Gastrocnemius medialis (tissue), 4 donors: ENCODE data around the gene GPR3. TPM values are rescaled to one million over a fixed set of nuclear protein-coding genes. Genes with fewer than 3 reads are reported as not detected.

Experiments
- ATAC-seq, 2 donors: fragments of 150-250 bp; one replicate each; pipeline ENCODE4 v1.9.1; 2016
- DNase-seq, 2 donors: peaks; one replicate each; pipeline ENCODE4 v3.0.0-alpha.2; 2019
- H3K27ac ChIP-seq, 4 donors: fragments of 200-600 bp; sonication (generic); 1 replicate in 1 of 4; 2 replicates in 3 of 4; pipeline ENCODE4 v1.5.1; 2016 to 2018; ENCODE audit warnings: mild to moderate bottlenecking in 2 of 4, moderate library complexity in 1 of 4
- H3K27me3 ChIP-seq, 3 donors: fragments of 200-600 bp; sonication (generic) in 2 of 3; 1 replicate in 1 of 3; 2 replicates in 2 of 3; pipeline versions ENCODE4 v1.5.1 to v1.6.0; 2016 to 2019; ENCODE audit warnings: mild to moderate bottlenecking in 1 of 3, moderate library complexity in 1 of 3
- H3K36me3 ChIP-seq, 2 donors: fragments of 200-600 bp; sonication (generic) in 1 of 2; one replicate each; pipeline ENCODE4 v1.5.1; 2017 to 2018
- H3K4me1 ChIP-seq, 2 donors: fragments of 200-600 bp; sonication (generic) in 1 of 2; one replicate each; pipeline ENCODE4 v1.5.1; 2016 to 2017; ENCODE audit warnings: mild to moderate bottlenecking in 2 of 2
- H3K4me3 ChIP-seq, 4 donors: fragments of 200-600 bp; sonication (generic) in 3 of 4; 1 replicate in 1 of 4; 2 replicates in 3 of 4; pipeline ENCODE4 v1.5.1; 2016 to 2019; ENCODE audit warnings: mild to moderate bottlenecking in 2 of 4
- H3K9me3 ChIP-seq, 3 donors: fragments of 200-600 bp; sonication (generic) in 2 of 3; 1 replicate in 1 of 3; 2 replicates in 2 of 3; pipeline ENCODE4 v1.5.1; 2016 to 2019
- CTCF ChIP-seq, 5 experiments: fragments of 450-650 bp in 3 of 5; fragments of 200-600 bp in 2 of 5; sonication (generic) in 2 of 5; IDR thresholded peaks in 4 of 5; conservative IDR thresholded peaks in 1 of 5; 1 replicate in 4 of 5; 2 replicates in 1 of 5; pipeline ENCODE4 v1.5.1; 2016 to 2019; ENCODE audit warnings: antibody characterized with exemption in 5 of 5, mild to moderate bottlenecking in 3 of 5, moderate library complexity in 3 of 5
- POLR2A ChIP-seq, 2 donors: fragments of 450-650 bp; IDR thresholded peaks; one replicate each; pipeline ENCODE4 v1.6.1; 2017; ENCODE audit warnings: antibody characterized with exemption in 2 of 2, mild to moderate bottlenecking in 2 of 2, moderate library complexity in 2 of 2
- in situ Hi-C, 4 donors: fragments of 200-750 bp; cut with MboI; loops; one replicate each; pipeline versions ENCODE4 v1.15.0 to v1.8.0; 2017; ENCODE audit warnings: low sequenced_read_pairs in 4 of 4
- intact Hi-C: fragments of 100-400 bp; cut with DNase I; formaldehyde crosslinking; loops from one replicate; pipeline ENCODE4 v1.15.1; 2023; ENCODE audit warnings: low total_unique reads
- total RNA-seq, 4 donors: library from RNA; depleted of rRNA; stranded (reverse); fragments of >200 nt; gene quantifications; one replicate each; pipeline versions ENCODE4 v1.1.0 to v1.2.3, GENCODE V29; 2016

The GPR3 gene
- total RNA-seq, 4 donors from 2014 or later: 0.23 to 0.51 (median 0.35) TPM; not detected in 1

- H3K27ac ChIP-seq: no peak overlapping the region
- no peak for TF ChIP-seq POLR2A (IDR thresholded peaks at IDR 0.05)
- no peak for TF ChIP-seq CTCF (IDR thresholded peaks at IDR 0.05 in 4 of 5, conservative IDR thresholded peaks at IDR 0.05 in 1 of 5)
- no peaks in the 10 kb centered on the region for H3K27me3 ChIP-seq
- ATAC-seq (no peak), DNase-seq (no peak)
- intact Hi-C loops: no loop called here
- H3K9me3 ChIP-seq: no peaks in the 10 kb centered on the region
- peaks cover 9 to 14% of the 10 kb centered on the region in 2 donors for H3K4me1 ChIP-seq
- in situ Hi-C loops: no loop called here
- no peaks in the 10 kb centered on the region for H3K36me3 ChIP-seq
- no peak overlapping the region for H3K4me3 ChIP-seq
These were observed 20.2 kb upstream of the GPR3 start for GRCh38 chr1:27372022-27372807.

GRCh38 chr1:27372808-27373690 is 19.4 kb upstream of the GPR3 start:
- intact Hi-C loops: no loop called here
- H3K4me1 ChIP-seq: peaks cover under 1 to 5% of the 10 kb centered on the region in 2 donors
- no peaks in the 10 kb centered on the region for H3K27me3 ChIP-seq
- in situ Hi-C loops: no loop called here
- DNase-seq (no peak), ATAC-seq (no peak)
- H3K9me3 ChIP-seq: no peaks in the 10 kb centered on the region
- H3K27ac ChIP-seq: peak overlapping the region in 2 of 4 donors; percentile 40
- no peaks in the 10 kb centered on the region for H3K36me3 ChIP-seq
- TF ChIP-seq POLR2A (IDR thresholded peaks at IDR 0.05) (no peak), CTCF (IDR thresholded peaks at IDR 0.05 in 4 of 5, conservative IDR thresholded peaks at IDR 0.05 in 1 of 5) (no peak)
- no peak overlapping the region for H3K4me3 ChIP-seq

DNA sequence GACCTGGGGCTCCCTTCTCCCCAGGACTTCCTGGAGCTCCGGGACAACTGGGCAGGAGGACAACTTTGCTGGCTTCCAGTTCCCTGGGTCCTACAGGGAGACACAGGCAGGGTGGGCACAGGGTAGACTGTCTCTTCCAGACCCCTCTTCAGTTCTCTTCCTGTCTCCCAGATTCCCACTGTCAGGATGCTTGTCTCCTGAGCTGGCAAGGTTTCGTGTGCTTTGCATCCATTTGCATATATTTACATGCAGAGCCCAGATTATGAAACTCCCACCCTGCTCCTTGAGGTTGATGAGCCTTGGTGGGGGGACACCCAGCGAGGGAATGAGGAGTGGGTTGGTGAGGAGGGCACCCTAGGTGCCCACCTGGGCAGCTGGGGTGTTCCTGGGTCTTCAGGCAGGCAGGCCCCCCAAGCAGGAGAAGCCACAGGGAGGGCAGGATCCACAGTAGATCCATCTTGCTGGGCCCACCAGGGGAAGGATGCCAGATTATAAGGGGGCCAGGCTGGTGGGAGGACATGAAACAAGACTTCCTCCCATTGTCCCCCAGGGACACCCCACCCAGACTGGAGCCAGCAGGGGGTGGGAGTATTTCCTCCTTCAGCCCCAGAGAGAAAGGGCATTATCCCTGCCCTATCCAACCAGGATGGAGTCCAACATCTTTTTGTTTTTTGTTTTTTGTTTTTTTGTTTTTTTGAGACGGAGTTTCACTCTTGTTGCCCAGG is 17.9 kb upstream of the GPR3 start, which contains the start of gene FCN3:
Gene FCN3 (minus strand): TSS at position 463 of the 725 bp plus-strand sequence. CDS start 6 bp downstream, at position 457.
- H3K9me3 ChIP-seq: no peaks in the 10 kb centered on the region
- no peak for TF ChIP-seq POLR2A (IDR thresholded peaks at IDR 0.05)
- no peak for TF ChIP-seq CTCF (IDR thresholded peaks at IDR 0.05 in 4 of 5, conservative IDR thresholded peaks at IDR 0.05 in 1 of 5)

DNA sequence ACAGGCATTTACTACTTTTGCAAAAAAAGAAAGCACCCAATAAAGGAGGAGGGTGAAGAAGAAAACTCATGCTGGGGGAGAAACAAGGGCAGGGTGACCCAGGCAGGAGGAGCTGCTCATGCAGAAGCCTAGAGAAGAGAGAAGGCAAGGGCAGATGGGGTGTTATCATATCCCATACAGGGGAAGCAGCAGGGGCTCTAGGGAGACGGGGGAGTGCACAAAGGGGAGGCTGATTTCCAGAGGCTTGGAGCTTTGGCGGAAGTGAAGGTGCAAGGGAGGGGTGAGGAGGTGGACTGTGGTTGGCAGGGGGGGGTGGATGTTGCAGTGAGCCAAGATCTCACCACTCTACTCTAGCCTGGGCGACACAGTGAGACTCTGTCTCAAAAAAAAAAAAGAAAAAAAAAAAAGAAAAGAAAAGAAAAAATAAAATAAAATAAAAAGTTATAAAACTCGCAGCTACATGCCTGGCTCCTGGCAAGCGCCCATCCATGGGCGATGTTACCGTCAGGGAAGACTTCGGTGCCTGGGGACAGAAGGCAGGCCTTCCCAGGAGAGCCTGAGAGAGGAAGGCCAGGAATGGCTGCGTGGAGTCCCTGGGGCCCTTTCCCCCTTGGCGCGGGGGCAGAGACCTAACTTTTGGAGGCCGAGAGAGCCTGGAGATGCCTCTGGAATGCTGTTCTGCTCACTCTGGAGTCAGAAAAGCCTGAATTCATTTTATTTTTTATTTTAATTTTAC is 14.5 kb upstream of the GPR3 start:
- no peak overlapping the region for H3K27ac ChIP-seq
- DNase-seq (no peak), ATAC-seq (no peak)
- no peaks in the 10 kb centered on the region for H3K36me3 ChIP-seq
- in situ Hi-C loops (no loop called here), intact Hi-C loops (no loop called here)
- H3K9me3 ChIP-seq: no peaks in the 10 kb centered on the region
- H3K27me3 ChIP-seq: peaks cover 0 to 1% (median 0%) of the 10 kb centered on the region in 3 donors
- no peak for TF ChIP-seq CTCF (IDR thresholded peaks at IDR 0.05 in 4 of 5, conservative IDR thresholded peaks at IDR 0.05 in 1 of 5)
- TF ChIP-seq POLR2A (IDR thresholded peaks at IDR 0.05): no peak
- peaks cover 14% of the 10 kb centered on the region in 2 donors for H3K4me1 ChIP-seq
- H3K4me3 ChIP-seq: no peak overlapping the region

More for the DNA sequence above, 17.9 kb upstream of the GPR3 start, which contains the start of gene FCN3:
- no peak within 1 kb of the TSS for H3K4me3 ChIP-seq
- in situ Hi-C loops: no loop called here
- ATAC-seq (no peak), DNase-seq (no peak)
- H3K4me1 ChIP-seq: peaks cover 0 to 5% of the 10 kb centered on the region in 2 donors
- H3K27ac ChIP-seq: peak within 1 kb of the TSS in 3 of 4 donors; percentile 36 to 61 (median 40)
- intact Hi-C loops: no loop called here
- no peaks in the 10 kb centered on the region for H3K27me3 ChIP-seq
- no peaks in the 10 kb centered on the region for H3K36me3 ChIP-seq
